Measurements from ENCODE around the gene RERE. TPM values are rescaled to one million over a fixed set of nuclear protein-coding genes. Genes with fewer than 3 reads are reported as not detected.

The RERE gene
- total RNA-seq, 1 experiment from 2014 or later = 47.4 TPM

DNA sequence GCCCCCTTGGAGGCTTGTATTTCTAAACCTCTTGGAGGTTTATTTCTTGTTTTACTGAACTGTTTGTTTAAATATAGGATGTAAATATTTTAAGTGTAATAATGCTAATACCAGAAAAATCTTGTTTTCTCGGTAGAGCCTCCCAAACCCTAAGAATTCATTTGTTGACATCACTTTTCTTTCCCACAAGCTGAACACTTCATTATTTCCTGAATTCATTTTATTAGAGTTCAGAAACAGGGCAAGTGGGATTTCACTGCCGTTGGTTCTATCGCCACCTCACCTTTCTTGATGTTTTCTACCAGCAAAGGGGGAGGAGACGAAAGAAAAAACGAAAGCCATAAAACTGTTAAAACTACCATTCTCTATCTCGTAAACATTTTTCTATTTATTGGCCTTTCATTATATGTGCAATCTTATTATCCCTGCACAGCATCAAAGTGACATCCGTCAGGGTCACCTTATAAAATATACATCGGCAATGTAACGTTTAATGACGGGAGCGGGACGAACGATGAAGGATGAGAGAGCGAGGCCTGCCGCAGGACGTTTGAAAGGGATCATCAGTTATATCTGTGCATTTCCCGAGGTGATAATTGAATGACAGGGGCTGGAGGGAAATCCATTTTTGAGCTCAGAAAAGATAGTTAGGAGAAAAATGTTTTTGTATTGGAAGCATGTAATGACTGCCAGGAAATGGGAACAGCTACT, 440.0 kb downstream of the RERE start:
- Histone ChIP-seq H3K4me3 (no peak overlapping the region), H3K27ac (no peak overlapping the region), H3K27me3 (no peaks in the 10 kb centered on the region), H3K9me3 (replicated peaks) (no peaks in the 10 kb centered on the region), H3K4me1 (peaks cover 45% of the 10 kb centered on the region), H3K36me3 (peaks cover 11% of the 10 kb centered on the region; the same call in 1 of the 2 replicates)
- DNase-seq = no peak

DNA sequence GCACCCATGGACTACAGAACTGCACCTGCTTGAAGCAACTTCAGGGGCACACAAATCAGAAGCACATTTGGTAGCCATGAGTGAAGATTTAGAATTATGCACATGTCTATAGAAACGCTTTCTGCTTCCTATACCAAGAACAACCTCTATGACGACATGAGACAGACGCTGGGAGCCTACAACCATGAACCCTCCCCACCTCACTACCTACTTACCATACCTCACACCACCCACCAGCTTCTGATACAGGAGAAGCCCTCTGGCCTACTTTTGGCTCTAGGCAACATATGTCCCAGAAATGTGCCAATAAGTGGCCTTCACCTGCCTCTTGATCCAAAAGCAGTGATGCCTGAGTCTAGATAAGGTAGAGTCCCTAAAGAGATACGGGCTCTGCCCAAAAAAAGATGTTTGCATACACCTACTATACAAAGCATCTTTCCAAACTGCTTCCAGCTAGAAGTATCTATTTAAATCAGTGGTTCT, 441.0 kb downstream of the RERE start:
- DNase-seq = no peak
- no peak overlapping the region for H3K27ac ChIP-seq
- peaks cover 9% of the 10 kb centered on the region; the same call in 1 of the 2 replicates for H3K36me3 ChIP-seq
- H3K4me3 ChIP-seq = no peak overlapping the region
- no peaks in the 10 kb centered on the region for H3K27me3 ChIP-seq
- peaks cover 55% of the 10 kb centered on the region for H3K4me1 ChIP-seq
- H3K9me3 ChIP-seq (replicated peaks) = no peaks in the 10 kb centered on the region

DNA sequence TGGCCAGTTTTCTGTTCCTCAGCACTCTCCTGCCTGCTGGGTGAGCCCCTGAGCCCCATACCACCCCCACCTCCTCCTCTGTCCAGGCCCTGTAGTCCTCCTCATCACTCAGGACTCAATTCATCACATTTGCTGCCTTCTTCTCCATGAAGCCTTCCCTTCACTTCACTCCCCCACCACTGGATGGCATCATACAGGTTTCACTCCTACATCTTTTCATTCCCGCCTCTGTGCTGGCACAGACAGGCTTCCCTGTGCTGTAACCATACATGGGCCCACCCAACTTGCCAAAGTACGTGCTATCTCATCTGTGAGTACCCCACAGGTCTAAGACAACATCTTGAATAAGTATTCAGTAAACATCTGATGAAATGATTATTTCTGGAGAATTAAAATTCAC, 442.6 kb downstream of the RERE start:
- peaks cover 70% of the 10 kb centered on the region for H3K4me1 ChIP-seq
- H3K27ac ChIP-seq = no peak overlapping the region
- DNase-seq = peak; percentile 55 to 74
- no peaks in the 10 kb centered on the region for H3K9me3 ChIP-seq (replicated peaks)
- H3K36me3 ChIP-seq = peaks cover 9% of the 10 kb centered on the region; the same call in 1 of the 2 replicates
- H3K4me3 ChIP-seq = no peak overlapping the region
- no peaks in the 10 kb centered on the region for H3K27me3 ChIP-seq

DNA sequence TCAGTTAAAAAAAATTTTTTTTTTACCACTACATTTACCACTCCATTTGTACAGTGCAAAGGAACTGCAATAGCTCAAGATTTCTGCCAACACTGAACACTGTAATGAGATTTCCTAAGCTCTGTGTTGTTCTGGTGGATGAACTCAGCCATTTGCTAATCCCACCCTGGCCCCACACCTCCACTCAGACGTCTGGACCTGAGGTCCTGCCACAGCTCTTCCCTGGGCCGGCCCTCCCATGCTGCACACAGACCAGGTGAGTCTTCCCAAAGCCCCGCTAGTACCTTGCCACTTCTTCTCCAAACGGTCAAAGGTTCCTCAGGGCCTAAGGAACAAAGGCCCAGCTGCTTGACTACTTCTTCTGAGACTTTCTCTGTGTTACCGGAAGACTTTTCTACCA, 443.1 kb downstream of the RERE start:
- H3K4me1 ChIP-seq = peaks cover 68% of the 10 kb centered on the region

DNA sequence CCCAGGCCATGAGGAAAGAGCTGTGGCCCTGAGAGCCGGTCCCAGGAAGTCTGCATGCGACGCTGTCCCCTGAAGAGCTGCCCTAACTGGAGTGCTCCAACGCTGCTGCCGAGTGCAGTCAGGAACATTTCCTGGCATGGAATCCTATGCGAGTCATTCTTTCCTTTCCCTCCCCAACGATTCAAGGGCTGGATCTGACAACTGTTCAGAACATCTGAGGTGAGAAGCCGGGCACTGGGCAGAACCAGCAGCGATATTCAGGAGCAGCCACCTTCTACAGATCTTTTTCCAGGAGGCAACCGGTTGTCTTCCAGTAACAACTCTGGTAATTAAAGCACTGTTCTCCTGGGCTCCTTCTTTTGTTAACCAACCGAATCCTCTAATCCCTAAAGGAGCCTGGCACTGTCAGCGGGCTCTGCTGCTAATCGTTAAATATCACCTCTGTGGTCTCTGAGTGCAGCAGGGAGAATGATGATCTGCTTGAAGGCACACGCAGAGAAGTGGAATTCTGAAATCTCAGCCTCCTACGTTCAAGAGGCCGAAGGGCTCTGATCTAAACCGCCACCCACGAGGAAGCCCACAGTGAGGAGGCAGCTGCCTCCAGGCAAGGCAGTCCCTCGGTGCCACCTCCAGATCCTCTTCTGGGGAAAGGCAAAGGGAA, 443.7 kb downstream of the RERE start:
- H3K4me3 ChIP-seq = peak overlapping the region; percentile 12
- peak overlapping the region; percentile 33 for H3K27ac ChIP-seq
- H3K36me3 ChIP-seq = peaks cover 9% of the 10 kb centered on the region; the same call in 1 of the 2 replicates
- peaks cover 62% of the 10 kb centered on the region for H3K4me1 ChIP-seq
- no peaks in the 10 kb centered on the region for H3K27me3 ChIP-seq
- no peaks in the 10 kb centered on the region for H3K9me3 ChIP-seq (replicated peaks)
- peak; percentile 81 to 87 for DNase-seq

More for the DNA sequence above, 443.1 kb downstream of the RERE start:
- H3K4me3 ChIP-seq = no peak overlapping the region
- H3K36me3 ChIP-seq = peaks cover 9% of the 10 kb centered on the region; the same call in 1 of the 2 replicates
- no peaks in the 10 kb centered on the region for H3K9me3 ChIP-seq (replicated peaks)
- H3K27ac ChIP-seq = peak overlapping the region; percentile 33; the same call in 1 of the 2 replicates
- no peak for DNase-seq
- H3K27me3 ChIP-seq = no peaks in the 10 kb centered on the region

DNA sequence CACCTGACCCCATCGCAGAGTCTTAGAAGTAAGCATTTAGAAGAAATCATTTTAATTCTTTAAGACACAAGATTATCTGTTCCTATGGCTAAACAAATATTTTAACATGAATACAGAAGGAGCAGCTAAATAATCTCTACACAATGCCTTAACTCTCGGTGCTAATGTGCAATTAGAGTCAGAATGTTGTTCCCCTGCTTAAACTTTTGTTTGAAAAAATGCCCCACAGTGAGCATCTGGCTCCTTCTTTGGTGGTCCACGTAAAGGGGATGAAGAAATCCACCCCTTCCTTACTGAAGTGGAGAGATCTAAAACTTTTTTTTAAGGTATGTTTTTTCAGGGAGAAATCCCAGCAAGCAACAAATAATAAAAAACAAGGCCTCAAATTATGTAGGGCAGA, 444.3 kb downstream of the RERE start:
- no peaks in the 10 kb centered on the region for H3K27me3 ChIP-seq
- H3K9me3 ChIP-seq (replicated peaks) = no peaks in the 10 kb centered on the region
- H3K4me1 ChIP-seq = peaks cover 56% of the 10 kb centered on the region
- H3K36me3 ChIP-seq = peaks cover 9% of the 10 kb centered on the region; the same call in 1 of the 2 replicates
- H3K27ac ChIP-seq = peak overlapping the region; percentile 33; the same call in 1 of the 2 replicates
- no peak for DNase-seq
- peak overlapping the region; percentile 12; the same call in 1 of the 2 replicates for H3K4me3 ChIP-seq

DNA sequence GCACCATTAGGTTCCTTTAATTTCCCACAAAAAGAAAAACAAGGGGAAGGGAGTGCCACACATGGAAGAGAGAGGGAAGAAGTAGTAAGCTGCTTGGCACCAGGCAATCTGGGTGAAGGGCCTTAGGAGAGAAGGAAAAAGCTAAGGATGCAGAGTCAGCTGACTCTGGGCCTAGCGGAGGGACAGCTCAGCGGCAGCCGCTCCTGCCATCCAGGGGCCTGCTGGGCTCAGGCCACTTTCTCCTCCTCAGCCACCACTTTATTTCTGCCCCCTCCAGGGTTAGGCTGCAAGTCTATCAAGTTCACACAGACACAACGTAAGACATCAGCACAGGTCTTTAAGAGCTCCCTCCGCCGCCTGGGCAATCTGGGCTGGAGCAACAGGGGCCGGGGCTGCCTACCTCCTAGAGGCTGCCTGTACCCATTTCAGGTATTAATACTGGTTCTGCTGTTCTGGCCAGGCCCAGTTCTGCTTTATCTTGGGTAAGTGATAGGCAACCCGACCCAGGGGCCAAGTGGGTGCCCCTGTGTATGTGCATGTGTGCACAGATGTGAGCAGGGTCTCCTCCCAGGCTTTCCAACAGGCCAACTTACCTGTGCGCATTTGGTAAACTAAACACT, 446.0 kb downstream of the RERE start:
- H3K4me3 ChIP-seq = no peak overlapping the region
- peaks cover 4% of the 10 kb centered on the region; the same call in 1 of the 2 replicates for H3K36me3 ChIP-seq
- H3K27me3 ChIP-seq = no peaks in the 10 kb centered on the region
- no peak for DNase-seq
- no peak overlapping the region; the same call in 1 of the 2 replicates for H3K27ac ChIP-seq
- H3K4me1 ChIP-seq = peaks cover 50% of the 10 kb centered on the region
- no peaks in the 10 kb centered on the region for H3K9me3 ChIP-seq (replicated peaks)

DNA sequence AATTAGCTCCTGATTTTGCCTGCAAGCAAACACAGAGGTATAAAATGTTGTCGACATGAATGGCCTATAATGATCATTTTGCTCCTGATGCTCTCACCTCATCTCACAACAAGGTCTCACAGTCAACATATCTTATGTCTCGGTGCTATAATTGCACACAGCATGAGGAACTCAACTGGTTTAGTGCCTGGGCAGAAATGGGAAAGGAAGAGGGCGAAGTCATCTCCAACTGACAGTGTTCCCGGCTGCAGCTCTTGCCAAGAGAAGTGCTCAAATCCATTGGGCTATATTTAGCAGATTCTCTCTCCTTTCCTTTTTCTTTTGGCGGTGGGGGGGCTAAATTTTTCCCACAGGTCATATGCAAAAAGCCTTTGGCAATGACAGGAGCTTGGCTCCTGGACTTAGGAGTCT, 446.5 kb downstream of the RERE start:
- H3K4me1 ChIP-seq = peaks cover 50% of the 10 kb centered on the region

DNA sequence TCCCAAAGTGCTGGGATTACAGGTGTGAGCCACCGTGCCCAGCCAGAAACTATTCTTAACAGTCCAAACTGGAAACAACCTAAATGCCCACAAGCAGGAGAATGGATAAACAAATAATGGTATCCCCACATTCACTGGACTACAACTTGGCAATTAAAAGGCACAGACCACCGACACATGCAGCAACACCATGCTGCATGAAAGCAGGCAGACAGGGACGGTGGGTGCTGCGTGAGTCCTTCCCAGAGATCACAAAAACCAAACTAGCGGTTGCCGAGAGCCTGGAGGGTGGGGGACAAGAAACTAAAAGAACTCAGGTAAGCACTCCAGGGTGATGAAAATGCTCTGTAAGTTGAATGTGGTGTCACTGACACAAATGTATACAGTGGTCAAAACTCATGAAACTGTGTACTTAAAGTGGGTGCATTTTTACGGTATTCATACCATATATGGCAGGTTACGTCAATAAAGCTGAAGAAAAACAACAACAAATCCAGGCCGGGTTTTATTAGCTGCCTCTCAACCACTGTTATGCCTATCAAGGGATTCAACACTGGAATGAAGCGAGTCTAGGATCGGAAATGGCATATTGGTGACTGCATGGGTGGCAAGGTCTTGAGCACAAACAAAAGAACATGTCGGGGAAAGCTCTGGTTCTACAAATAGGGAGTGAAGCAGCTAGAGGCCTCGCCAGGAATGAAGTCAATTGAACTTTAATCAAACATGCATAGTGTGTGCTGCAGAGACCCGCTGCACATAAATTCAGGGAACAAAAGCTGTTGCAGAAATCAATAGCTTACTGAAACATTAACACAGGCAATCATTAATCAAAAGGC, 447.2 kb downstream of the RERE start:
- Histone ChIP-seq H3K4me3 (no peak overlapping the region), H3K4me1 (peaks cover 50% of the 10 kb centered on the region), H3K9me3 (replicated peaks) (no peaks in the 10 kb centered on the region), H3K27ac (peak overlapping the region; percentile 19; the same call in 1 of the 2 replicates), H3K27me3 (no peaks in the 10 kb centered on the region), H3K36me3 (peaks cover 15% of the 10 kb centered on the region)
- peak; percentile 47 to 74 for DNase-seq

More for the DNA sequence above, 446.5 kb downstream of the RERE start:
- Histone ChIP-seq H3K27me3 (no peaks in the 10 kb centered on the region), H3K9me3 (replicated peaks) (no peaks in the 10 kb centered on the region), H3K27ac (peak overlapping the region; percentile 19; the same call in 1 of the 2 replicates), H3K4me3 (no peak overlapping the region), H3K36me3 (peaks cover 9% of the 10 kb centered on the region)
- DNase-seq = peak in 1 of 2 experiments; percentile 37

DNA sequence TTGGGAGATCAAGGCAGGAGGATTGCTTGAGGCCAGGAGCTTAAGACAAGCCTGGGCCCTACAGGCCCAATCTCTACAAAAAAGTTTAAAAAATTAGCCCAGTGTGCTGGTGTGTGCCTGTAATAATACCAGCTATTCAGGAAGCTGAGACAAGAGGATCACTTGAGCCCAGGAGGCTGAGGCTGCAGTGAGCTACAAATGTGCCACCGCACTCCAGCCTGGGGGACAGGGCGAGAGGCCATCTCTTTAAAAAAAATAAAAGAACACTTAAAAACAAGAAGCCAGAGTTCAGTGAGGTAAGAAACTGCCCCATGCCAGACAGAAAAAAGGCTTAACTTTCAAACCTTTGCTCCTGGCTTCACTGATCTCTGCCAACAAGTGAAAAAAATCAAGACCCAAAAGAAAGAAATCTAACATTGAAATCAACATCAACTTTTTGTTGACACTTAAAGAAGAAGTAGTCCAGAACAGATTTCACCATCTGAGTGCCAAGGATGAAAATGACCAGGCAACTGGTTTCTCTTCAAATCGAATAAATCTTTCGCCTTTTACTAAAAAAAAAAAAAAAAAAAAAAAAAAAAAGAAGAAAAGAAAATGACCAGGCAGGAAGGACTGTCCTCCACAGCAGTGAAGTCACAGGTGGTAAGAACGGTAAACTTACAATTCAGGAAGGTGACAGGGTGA, 448.3 kb downstream of the RERE start:
- Histone ChIP-seq H3K4me1 (peaks cover 40% of the 10 kb centered on the region), H3K27me3 (no peaks in the 10 kb centered on the region), H3K4me3 (no peak overlapping the region), H3K36me3 (peaks cover 23% of the 10 kb centered on the region), H3K27ac (no peak overlapping the region), H3K9me3 (replicated peaks) (no peaks in the 10 kb centered on the region)
- DNase-seq = no peak

DNA sequence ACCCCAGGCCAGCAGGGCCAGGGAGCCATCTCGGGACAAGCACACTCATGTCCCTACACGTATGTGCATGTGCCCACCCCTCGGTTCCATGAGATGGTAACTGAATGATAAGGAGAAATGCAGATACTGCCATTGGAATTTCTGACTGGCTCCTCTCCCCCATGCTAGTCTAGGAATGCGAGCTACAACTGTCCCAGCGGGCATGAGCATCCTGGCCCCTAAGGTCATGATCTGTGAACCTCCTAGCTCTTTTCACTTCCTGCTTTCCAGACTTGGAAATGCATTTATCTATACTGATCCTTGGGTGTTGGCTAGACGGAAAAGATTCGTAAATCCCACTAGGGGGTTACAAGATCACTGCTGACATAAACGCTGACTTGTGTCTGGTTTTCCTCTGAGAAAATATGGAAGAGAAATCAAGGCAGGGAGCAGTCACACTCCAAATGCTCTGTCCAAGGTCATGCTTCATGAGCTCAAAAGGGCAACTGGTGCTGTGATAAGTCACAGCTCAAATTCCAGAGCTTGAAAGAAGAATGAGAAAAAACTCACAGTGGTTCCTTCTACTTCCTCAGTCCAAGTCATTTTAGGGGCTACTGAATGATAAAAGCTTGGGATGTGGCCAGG, 449.8 kb downstream of the RERE start:
- peaks cover 32% of the 10 kb centered on the region for H3K36me3 ChIP-seq
- H3K4me3 ChIP-seq = no peak overlapping the region
- H3K4me1 ChIP-seq = peaks cover 28% of the 10 kb centered on the region
- H3K9me3 ChIP-seq (replicated peaks) = no peaks in the 10 kb centered on the region
- DNase-seq = no peak
- no peak overlapping the region for H3K27ac ChIP-seq
- H3K27me3 ChIP-seq = no peaks in the 10 kb centered on the region

DNA sequence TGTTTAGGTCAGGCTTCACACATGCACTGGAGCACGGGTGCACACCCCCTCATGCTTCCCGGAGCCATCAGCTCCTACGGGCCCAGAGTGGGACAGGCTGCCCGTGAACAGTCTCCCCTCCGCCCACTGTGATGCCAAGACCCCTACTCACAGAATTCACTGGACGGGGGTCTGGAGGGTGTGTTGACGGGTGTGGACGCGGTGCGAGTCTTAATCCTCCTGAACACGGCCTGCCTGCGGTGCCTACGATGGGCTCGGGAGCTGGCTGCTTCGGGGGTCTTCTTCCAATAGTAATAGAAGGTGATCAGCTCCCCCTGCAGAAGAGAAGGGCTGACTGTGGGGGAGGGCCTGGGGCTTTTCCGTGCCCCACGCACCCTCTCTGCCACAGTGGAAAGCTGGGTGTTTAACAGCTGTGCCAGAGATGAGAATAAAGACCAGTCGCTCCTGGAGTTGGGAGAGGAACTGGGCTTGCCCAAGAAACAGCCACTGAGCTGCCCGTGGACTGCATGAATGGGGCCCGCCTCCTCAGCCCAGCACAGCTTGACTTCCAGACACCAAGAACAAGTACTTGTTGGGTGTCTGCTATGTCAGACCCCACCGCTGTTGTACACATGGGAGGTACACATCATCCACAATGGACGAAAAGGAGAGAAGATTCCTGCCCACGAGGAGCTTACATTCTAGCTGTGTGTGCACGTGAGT, 451.6 kb downstream of the RERE start:
- no peak for DNase-seq
- Histone ChIP-seq H3K4me1 (peaks cover 9% of the 10 kb centered on the region), H3K36me3 (peaks cover 43% of the 10 kb centered on the region), H3K4me3 (no peak overlapping the region), H3K27me3 (no peaks in the 10 kb centered on the region), H3K9me3 (replicated peaks) (no peaks in the 10 kb centered on the region), H3K27ac (no peak overlapping the region)

Measured in SJCRH30 (cell line).